K562 (cell line): Measurements from ENCODE around the gene DLL4. TPM values are rescaled to one million over a fixed set of nuclear protein-coding genes. Genes with fewer than 3 reads are reported as not detected.
A peak's percentile ranks its signal among the peaks of the same experiment; 100 is the strongest.

Source experiments
- BCL6 ChIP-seq: fragments of 250-450 bp; sonication (Bioruptor Pico); IDR thresholded peaks from 2 replicates; pipeline ENCODE4 v1.4.0; 2020
- CBFA2T2 ChIP-seq: fragments of 450-650 bp; conservative IDR thresholded peaks from 2 replicates; pipeline ENCODE4 v1.6.1; 2017; ENCODE audit warnings: mild to moderate bottlenecking
- HNRNPH1 ChIP-seq: fragments of 200-400 bp; formaldehyde crosslinking; optimal IDR thresholded peaks from 2 replicates; pipeline ENCODE3; 2017; ENCODE audit warnings: low read depth, mild to moderate bottlenecking, low read length, moderate library complexity
- HOXB6 ChIP-seq: fragments of 250-450 bp; sonication (Bioruptor Pico); IDR thresholded peaks from 2 replicates; pipeline ENCODE4 v1.5.1; 2022; ENCODE audit warnings: mild to moderate bottlenecking, borderline replicate concordance
- KLF10 ChIP-seq: fragments of 250-450 bp; sonication (Bioruptor Pico); IDR thresholded peaks from 2 replicates; pipeline ENCODE4 v1.6.1; 2021; ENCODE audit warnings: matching md5 sums
- NFIC ChIP-seq: fragments of 450-650 bp; IDR thresholded peaks from 2 replicates; pipeline ENCODE4 v1.6.1; 2017; ENCODE audit warnings: mild to moderate bottlenecking, inconsistent platforms
- NRF1 ChIP-seq, 2 experiments: fragments of 450-650 bp; IDR thresholded peaks in 1 of 2; conservative IDR thresholded peaks in 1 of 2; 2 replicates each; pipeline ENCODE4 v1.6.1; 2014; ENCODE audit warnings: mild to moderate bottlenecking in 2 of 2
- POLR3G ChIP-seq: IDR thresholded peaks from 2 replicates; pipeline ENCODE4 v1.6.1; 2011; ENCODE audit not compliant: insufficient read length, insufficient replicate concordance; ENCODE audit errors: extremely low read depth
- RB1 ChIP-seq: fragments of 450-650 bp; IDR thresholded peaks from 2 replicates; pipeline ENCODE4 v1.6.1; 2017; ENCODE audit warnings: low read depth, mild to moderate bottlenecking
- XRCC4 ChIP-seq: IDR thresholded peaks from one replicate; pipeline ENCODE4 v1.6.1; 2011; ENCODE audit not compliant: insufficient read depth, insufficient read length; ENCODE audit errors: extremely low read depth
- ZNF24 ChIP-seq: fragments of 450-650 bp; IDR thresholded peaks from 2 replicates; pipeline ENCODE4 v1.6.1; 2016
- ZNF384 ChIP-seq: IDR thresholded peaks from 2 replicates; pipeline ENCODE4 v1.6.1; 2012; ENCODE audit warnings: low read depth, low read length, improper control_type of control experiment
- ZNF707 ChIP-seq: fragments of 250-450 bp; sonication (Bioruptor Pico); conservative IDR thresholded peaks from 2 replicates; pipeline ENCODE4 v1.8.0; 2022; ENCODE audit warnings: inconsistent platforms, mild to moderate bottlenecking, moderate library complexity
- ZNF75A ChIP-seq: fragments of 450-650 bp; formaldehyde crosslinking; IDR thresholded peaks from 2 replicates; pipeline ENCODE4 v1.4.0; 2020; ENCODE audit warnings: mild to moderate bottlenecking
- ZNF79 ChIP-seq: fragments of 250-450 bp; sonication (Bioruptor Pico); IDR thresholded peaks from 2 replicates; pipeline ENCODE4 v1.4.0; 2020; ENCODE audit warnings: low read depth, mild to moderate bottlenecking, moderate library complexity
- polyA plus RNA-seq, 8 experiments: library from polyadenylated mRNA; depleted of rRNA in 4 of 8; stranded (reverse) in 5 of 8; unstranded in 3 of 8; fragments of >200 nt; fragmentation: Nextera tagmentation in 2 of 8; fragmentation: Illumina TruSeq in 1 of 8; extraction: Ambion mirVana in 2 of 8; extraction: Trizol in 1 of 8; gene quantifications; 2 replicates each; pipeline versions ENCODE4 v1.2.1 to v1.2.3, GENCODE V29; 2011 to 2014; ENCODE audit warnings: inconsistent platforms in 1 of 8, missing spikeins in 1 of 8
- total RNA-seq, 7 experiments: library from RNA; depleted of rRNA in 6 of 7; stranded (reverse); fragments of >200 nt in 6 of 7; fragmentation: Illumina TruSeq in 2 of 7; extraction: Trizol in 2 of 7; gene quantifications; 2 replicates each; pipeline versions ENCODE4 v1.2.1 to v1.2.3, GENCODE V29; 2011 to 2021; ENCODE audit warnings: low replicate concordance in 1 of 7
- TF ChIP-seq, protein P1 (sequence below): fragments of 200-800 bp; sonication (Bioruptor generic); IDR thresholded peaks from 2 replicates; pipeline ENCODE4 v1.6.1; 2017; ENCODE audit warnings: missing genetic modification characterization, missing compliant biosample characterization
- TF ChIP-seq, protein P2 (sequence below): fragments of 450-650 bp; conservative IDR thresholded peaks from 2 replicates; pipeline ENCODE4 v1.6.1; 2016; ENCODE audit warnings: missing genetic modification characterization, low read depth, mild to moderate bottlenecking, control low read depth, missing compliant biosample characterization
- TF ChIP-seq, protein P3 (sequence below): sonication (generic); formaldehyde crosslinking; IDR thresholded peaks from 2 replicates; pipeline ENCODE4 v1.8.0; 2022; ENCODE audit warnings: mild to moderate bottlenecking, missing genetic modification reagents
- TF ChIP-seq, protein P4 (sequence below): IDR thresholded peaks from 2 replicates; pipeline ENCODE4 v1.6.1; 2011; ENCODE audit not compliant: insufficient read length; ENCODE audit errors: extremely low read depth

Gene DLL4
- total and polyA plus RNA-seq, 9 of the 15 experiments (the other 6 are each of a cell fraction or from before 2014, with no cell fraction given) = 0.04 to 1.1 (median 0.41) TPM; not detected in 1

DNA sequence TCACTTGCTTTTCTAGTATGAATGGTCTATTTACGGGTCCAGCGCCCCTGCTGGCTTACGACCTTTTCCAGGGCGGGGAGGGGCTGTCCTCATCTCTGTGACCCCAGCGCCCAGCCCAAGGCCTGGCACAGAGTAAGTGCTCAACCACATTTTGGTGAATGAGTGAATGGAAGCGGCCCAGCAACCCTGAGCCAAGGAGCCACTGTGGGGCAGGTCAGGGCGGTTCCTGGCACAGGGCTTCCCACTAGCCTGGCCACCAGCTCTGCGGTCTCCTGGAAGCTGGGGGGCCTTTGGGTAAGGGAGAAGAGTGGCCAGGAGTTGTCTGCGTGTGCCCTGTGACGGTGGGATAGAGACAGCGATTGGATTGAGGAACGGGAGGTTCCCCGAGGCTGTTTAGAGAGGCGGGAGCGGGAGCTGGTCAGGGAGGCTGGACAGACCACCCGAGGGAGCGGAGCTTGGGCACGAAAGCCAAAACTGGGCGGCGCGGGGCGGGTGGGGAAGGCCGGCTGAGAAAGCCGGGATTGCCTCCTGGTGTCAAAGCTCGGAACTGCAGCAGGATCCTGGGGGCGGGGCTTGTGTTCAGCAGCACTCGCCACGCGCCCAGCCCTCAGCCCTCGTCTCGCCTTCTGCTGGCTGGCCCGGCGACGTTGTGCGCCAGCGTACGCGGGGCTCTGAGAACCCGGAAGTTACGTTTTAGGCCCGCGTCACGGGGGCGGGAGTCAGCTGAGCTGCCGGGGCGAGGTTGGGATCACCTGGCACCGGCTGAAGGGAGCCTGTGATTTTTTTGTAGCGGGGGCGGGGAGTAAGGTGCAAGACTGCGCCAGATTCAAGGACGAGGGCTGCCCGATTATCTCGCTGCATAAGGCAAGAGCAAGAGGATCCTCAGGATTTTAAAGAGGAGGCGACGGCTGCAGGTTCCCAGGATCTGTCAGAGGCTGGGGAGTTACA lies 35.1 kb upstream of the DLL4 start, which contains the start of gene VPS18 (continued):
- TF ChIP-seq, protein P1, sequence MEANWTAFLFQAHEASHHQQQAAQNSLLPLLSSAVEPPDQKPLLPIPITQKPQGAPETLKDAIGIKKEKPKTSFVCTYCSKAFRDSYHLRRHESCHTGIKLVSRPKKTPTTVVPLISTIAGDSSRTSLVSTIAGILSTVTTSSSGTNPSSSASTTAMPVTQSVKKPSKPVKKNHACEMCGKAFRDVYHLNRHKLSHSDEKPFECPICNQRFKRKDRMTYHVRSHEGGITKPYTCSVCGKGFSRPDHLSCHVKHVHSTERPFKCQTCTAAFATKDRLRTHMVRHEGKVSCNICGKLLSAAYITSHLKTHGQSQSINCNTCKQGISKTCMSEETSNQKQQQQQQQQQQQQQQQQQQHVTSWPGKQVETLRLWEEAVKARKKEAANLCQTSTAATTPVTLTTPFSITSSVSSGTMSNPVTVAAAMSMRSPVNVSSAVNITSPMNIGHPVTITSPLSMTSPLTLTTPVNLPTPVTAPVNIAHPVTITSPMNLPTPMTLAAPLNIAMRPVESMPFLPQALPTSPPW (CRISPR knock-in tag) = peak; percentile 74
- TF ChIP-seq HOXB6 (CRISPR knock-in tag) (no peak), HNRNPH1 (no peak), ZNF384 (no peak), ZNF79 (CRISPR knock-in tag) (no peak), POLR3G (no peak), ZNF75A (no peak), CBFA2T2 (peak; percentile 37; the same call in 1 of the 2 replicates), ZNF707 (no peak), XRCC4 (no peak), BCL6 (CRISPR knock-in tag) (no peak), NFIC (0 out of 2 replicates have a peak, but pooled peaks have one; percentile 3), NRF1 (conservative IDR thresholded peaks at IDR 0.05 in 1 of 2, IDR thresholded peaks at IDR 0.05 in 1 of 2) (peak; percentile 87 to 89), RB1 (peak; percentile 76), KLF10 (no peak), ZNF24 (no peak; the same call in 1 of the 2 replicates)
- TF ChIP-seq, protein P2, sequence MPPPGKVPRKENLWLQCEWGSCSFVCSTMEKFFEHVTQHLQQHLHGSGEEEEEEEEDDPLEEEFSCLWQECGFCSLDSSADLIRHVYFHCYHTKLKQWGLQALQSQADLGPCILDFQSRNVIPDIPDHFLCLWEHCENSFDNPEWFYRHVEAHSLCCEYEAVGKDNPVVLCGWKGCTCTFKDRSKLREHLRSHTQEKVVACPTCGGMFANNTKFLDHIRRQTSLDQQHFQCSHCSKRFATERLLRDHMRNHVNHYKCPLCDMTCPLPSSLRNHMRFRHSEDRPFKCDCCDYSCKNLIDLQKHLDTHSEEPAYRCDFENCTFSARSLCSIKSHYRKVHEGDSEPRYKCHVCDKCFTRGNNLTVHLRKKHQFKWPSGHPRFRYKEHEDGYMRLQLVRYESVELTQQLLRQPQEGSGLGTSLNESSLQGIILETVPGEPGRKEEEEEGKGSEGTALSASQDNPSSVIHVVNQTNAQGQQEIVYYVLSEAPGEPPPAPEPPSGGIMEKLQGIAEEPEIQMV (tag) = no peak
- TF ChIP-seq, protein P3, sequence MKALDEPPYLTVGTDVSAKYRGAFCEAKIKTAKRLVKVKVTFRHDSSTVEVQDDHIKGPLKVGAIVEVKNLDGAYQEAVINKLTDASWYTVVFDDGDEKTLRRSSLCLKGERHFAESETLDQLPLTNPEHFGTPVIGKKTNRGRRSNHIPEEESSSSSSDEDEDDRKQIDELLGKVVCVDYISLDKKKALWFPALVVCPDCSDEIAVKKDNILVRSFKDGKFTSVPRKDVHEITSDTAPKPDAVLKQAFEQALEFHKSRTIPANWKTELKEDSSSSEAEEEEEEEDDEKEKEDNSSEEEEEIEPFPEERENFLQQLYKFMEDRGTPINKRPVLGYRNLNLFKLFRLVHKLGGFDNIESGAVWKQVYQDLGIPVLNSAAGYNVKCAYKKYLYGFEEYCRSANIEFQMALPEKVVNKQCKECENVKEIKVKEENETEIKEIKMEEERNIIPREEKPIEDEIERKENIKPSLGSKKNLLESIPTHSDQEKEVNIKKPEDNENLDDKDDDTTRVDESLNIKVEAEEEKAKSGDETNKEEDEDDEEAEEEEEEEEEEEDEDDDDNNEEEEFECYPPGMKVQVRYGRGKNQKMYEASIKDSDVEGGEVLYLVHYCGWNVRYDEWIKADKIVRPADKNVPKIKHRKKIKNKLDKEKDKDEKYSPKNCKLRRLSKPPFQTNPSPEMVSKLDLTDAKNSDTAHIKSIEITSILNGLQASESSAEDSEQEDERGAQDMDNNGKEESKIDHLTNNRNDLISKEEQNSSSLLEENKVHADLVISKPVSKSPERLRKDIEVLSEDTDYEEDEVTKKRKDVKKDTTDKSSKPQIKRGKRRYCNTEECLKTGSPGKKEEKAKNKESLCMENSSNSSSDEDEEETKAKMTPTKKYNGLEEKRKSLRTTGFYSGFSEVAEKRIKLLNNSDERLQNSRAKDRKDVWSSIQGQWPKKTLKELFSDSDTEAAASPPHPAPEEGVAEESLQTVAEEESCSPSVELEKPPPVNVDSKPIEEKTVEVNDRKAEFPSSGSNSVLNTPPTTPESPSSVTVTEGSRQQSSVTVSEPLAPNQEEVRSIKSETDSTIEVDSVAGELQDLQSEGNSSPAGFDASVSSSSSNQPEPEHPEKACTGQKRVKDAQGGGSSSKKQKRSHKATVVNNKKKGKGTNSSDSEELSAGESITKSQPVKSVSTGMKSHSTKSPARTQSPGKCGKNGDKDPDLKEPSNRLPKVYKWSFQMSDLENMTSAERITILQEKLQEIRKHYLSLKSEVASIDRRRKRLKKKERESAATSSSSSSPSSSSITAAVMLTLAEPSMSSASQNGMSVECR (CRISPR knock-in tag) = peak; percentile 88
- TF ChIP-seq, protein P4, sequence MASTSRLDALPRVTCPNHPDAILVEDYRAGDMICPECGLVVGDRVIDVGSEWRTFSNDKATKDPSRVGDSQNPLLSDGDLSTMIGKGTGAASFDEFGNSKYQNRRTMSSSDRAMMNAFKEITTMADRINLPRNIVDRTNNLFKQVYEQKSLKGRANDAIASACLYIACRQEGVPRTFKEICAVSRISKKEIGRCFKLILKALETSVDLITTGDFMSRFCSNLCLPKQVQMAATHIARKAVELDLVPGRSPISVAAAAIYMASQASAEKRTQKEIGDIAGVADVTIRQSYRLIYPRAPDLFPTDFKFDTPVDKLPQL = no peak
